ENCODE results near the gene COG5.

GRCh38 chr7:107432261-107432660 is 131.5 kb downstream of the COG5 start:
- TF ChIP-seq, protein P1, sequence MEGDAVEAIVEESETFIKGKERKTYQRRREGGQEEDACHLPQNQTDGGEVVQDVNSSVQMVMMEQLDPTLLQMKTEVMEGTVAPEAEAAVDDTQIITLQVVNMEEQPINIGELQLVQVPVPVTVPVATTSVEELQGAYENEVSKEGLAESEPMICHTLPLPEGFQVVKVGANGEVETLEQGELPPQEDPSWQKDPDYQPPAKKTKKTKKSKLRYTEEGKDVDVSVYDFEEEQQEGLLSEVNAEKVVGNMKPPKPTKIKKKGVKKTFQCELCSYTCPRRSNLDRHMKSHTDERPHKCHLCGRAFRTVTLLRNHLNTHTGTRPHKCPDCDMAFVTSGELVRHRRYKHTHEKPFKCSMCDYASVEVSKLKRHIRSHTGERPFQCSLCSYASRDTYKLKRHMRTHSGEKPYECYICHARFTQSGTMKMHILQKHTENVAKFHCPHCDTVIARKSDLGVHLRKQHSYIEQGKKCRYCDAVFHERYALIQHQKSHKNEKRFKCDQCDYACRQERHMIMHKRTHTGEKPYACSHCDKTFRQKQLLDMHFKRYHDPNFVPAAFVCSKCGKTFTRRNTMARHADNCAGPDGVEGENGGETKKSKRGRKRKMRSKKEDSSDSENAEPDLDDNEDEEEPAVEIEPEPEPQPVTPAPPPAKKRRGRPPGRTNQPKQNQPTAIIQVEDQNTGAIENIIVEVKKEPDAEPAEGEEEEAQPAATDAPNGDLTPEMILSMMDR (IDR thresholded peaks at IDR 0.05 in 4 of 5, conservative IDR thresholded peaks at IDR 0.05 in 1 of 5), result no peak
- TF ChIP-seq POLR2A (IDR thresholded peaks at IDR 0.05), result no peak
